Prostate gland (tissue), 2 donors: ENCODE data around the gene ZNF784.

Source experiments
- CTCF ChIP-seq, 4 experiments: fragments of 200-600 bp in 2 of 4; fragments of 450-650 bp in 2 of 4; sonication (generic) in 2 of 4; IDR thresholded peaks; 1 replicate in 3 of 4; 2 replicates in 1 of 4; pipeline ENCODE4 v1.5.1; 2016 to 2019; ENCODE audit warnings: antibody characterized with exemption in 4 of 4, mild to moderate bottlenecking in 2 of 4, moderate library complexity in 2 of 4
- POLR2A ChIP-seq: fragments of 450-650 bp; IDR thresholded peaks from one replicate; pipeline ENCODE4 v1.6.1; 2016; ENCODE audit warnings: antibody characterized with exemption, mild to moderate bottlenecking
- POLR2AphosphoS5 ChIP-seq: sonication (generic); formaldehyde crosslinking; IDR thresholded peaks from one replicate; pipeline ENCODE4 v1.6.1; 2017; ENCODE audit warnings: antibody characterized with exemption

- TF ChIP-seq CTCF (IDR thresholded peaks at IDR 0.05), result no peak
- no peak for TF ChIP-seq POLR2AphosphoS5
- no peak for TF ChIP-seq POLR2A
These were observed 26.3 kb downstream of the ZNF784 start for GRCh38 chr19:55598034-55598433.
